ENCODE data around the gene PTRHD1. TPM values are rescaled to one million over a fixed set of nuclear protein-coding genes. Genes with fewer than 3 reads are reported as not detected.

The PTRHD1 gene
- total and polyA plus RNA-seq, 8 donors, result 8.2 to 16.0 (median 11.9) TPM

- H3K36me3 ChIP-seq, result peaks cover 0 to 19% (median 0%) of the 10 kb centered on the region in 3 donors
- intact Hi-C loops (cut with DNase I), result no loop called here
- ATAC-seq (no peak), DNase-seq (no peak), FAIRE-seq (no peak)
- no peak overlapping the region for H3K4me3 ChIP-seq
- 61 to 81% methylated on average over 1 of the region's 1 CpG for WGBS, 2 donors
- TF ChIP-seq CTCF (IDR thresholded peaks at IDR 0.05), result no peak
- H3K27ac ChIP-seq, result no peak overlapping the region
- H3K27me3 ChIP-seq, result no peaks in the 10 kb centered on the region
- no peaks in the 10 kb centered on the region for H3K4me1 ChIP-seq
- H3K9me3 ChIP-seq, result no peaks in the 10 kb centered on the region
Measured at GRCh38 chr2:24740142-24740541, 53.0 kb downstream of the PTRHD1 start.

Other genes with a start within 250 kb of the PTRHD1 start
- gene CENPO, start within 50 bp of the PTRHD1 start, total RNA-seq, result 1 to 10 TPM in 5 of 6 donors, under 1 TPM in 1; 0.69 to 2.8 (median 2.2) TPM
- gene CENPO, start within 50 bp of the PTRHD1 start, polyA plus RNA-seq, result 1 to 10 TPM; 1.4 to 1.7 TPM
- 10 to 100 TPM in 3 of 6 donors, 1 to 10 TPM in 3; 4.7 to 19.0 (median 10.2) TPM for gene ADCY3, start 126.8 kb upstream of the PTRHD1 start, total RNA-seq
- 10 to 100 TPM in 1 of 2 donors, 1 to 10 TPM in 1; 9.1 to 29.4 TPM for gene ADCY3, start 126.8 kb upstream of the PTRHD1 start, polyA plus RNA-seq
- 1 to 10 TPM; 1.9 to 4.7 (median 3.2) TPM for gene DNAJC27, start 178.6 kb upstream of the PTRHD1 start, total RNA-seq
- gene DNAJC27, start 178.6 kb upstream of the PTRHD1 start, polyA plus RNA-seq, result 1 to 10 TPM; 1.8 to 3.6 TPM
- under 1 TPM; 0.23 to 0.89 (median 0.42) TPM for gene EFR3B, start 248.7 kb upstream of the PTRHD1 start, total RNA-seq
- gene EFR3B, start 248.7 kb upstream of the PTRHD1 start, polyA plus RNA-seq, result 1 to 10 TPM in 1 of 2 donors, under 1 TPM in 1; 0.46 to 1.0 TPM

Data from pancreas (tissue), 10 donors.